KOPT-K1 (cell line): ENCODE data around the gene CLEC18C.
"Not testable (repeated sequence)": the region's sequence is repeated elsewhere in the genome, so short reads cannot be mapped to it uniquely, and the experiment has no call there.

ENCODE experiments used
- H3K27ac ChIP-seq: fragments of 200-600 bp; sonication (generic); 2 replicates; pipeline ENCODE4 v1.5.1; 2016; ENCODE audit warnings: antibody characterized with exemption, mild to moderate bottlenecking, low read depth, low read length; ENCODE audit not compliant: poor library complexity, severe bottlenecking
- H3K36me3 ChIP-seq: fragments of 200-600 bp; sonication (generic); 2 replicates; pipeline ENCODE4 v1.5.1; 2017; ENCODE audit warnings: antibody characterized with exemption, mild to moderate bottlenecking, low read length, moderate library complexity; ENCODE audit not compliant: insufficient read depth
- H3K9me3 ChIP-seq: fragments of 200-600 bp; sonication (generic); 2 replicates; pipeline ENCODE4 v1.5.1; 2017; ENCODE audit warnings: antibody characterized with exemption, low read length, mild to moderate bottlenecking; ENCODE audit not compliant: insufficient read depth, poor library complexity, severe bottlenecking

CLEC18C gene

DNA sequence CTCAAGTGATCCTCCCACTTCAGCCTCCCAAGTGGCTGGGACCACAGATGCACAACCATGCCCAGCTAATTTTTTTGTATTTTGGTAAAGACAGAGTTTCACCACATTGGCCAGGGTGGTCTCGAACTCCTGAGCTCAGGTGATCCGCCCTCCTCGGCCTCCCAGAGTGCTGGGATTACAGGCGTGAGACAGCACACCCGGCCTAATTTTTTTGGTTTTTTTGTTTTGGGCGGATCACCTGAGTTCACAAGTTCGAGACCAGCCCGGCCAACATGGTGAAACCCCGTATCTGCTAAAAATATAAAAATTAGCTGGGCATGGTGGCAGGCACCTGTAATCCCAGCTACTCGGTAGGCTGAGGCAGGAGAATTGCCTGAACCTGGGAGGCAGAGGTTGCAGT is 18.9 kb upstream of the CLEC18C start:
- not testable (repeated sequence) for H3K9me3 ChIP-seq, H3K27ac ChIP-seq
- H3K36me3 ChIP-seq = peaks cover 100% of the 10 kb centered on the region

DNA sequence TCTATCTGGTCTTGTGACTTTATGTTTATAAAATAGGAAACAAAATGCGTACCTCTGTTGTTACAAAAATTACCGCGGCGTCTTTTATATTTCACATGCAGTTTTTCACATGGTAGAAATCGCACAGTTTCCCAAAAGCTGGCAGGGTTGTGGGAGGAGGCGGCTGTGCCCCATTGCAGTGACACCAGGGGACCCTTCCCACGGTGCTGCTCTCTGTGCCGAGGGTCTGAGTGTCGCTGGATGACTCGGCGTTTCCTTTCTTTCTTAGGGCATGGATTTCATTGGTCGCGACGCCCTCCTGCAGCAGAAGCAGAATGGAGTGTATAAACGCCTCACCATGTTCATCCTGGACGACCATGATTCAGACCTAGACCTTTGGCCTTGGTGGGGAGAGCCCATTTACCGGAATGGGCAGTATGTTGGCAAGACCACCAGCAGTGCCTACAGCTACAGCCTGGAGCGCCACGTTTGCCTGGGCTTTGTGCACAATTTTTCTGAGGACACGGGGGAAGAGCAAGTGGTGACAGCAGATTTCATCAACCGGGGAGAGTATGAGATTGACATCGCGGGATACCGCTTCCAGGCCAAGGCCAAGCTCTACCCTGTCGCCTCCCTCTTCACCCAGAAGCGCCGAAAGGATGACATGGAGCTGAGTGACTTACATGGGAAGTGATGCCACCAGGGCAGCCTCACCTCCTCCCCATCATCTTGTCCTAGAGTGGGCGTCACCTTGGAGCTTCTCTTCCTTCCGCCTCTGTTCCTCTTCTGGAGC is 17.2 kb upstream of the CLEC18C start:
- H3K9me3 ChIP-seq = no peaks in the 10 kb centered on the region
- H3K36me3 ChIP-seq = peaks cover 100% of the 10 kb centered on the region
- no peak overlapping the region for H3K27ac ChIP-seq

DNA sequence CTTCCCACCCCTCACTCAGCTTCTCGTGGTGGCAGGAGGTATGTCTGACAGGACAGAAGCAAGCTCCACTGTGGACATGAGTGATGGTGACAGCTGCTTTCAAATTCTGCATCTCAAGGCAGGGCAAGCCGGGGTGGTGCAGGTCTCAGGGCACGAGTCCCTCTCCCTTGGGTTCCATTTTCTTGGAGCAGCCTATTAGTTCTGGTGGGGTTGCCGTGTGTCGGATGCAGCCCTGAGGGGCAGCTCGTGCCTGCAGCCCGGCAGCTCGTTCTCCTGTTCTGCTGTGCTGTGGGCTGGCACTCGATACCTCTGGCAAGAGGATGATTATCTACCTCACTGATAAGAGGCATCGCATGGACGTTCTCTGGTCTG is 16.5 kb upstream of the CLEC18C start:
- no peak overlapping the region for H3K27ac ChIP-seq
- H3K9me3 ChIP-seq = no peaks in the 10 kb centered on the region
- peaks cover 100% of the 10 kb centered on the region for H3K36me3 ChIP-seq

DNA sequence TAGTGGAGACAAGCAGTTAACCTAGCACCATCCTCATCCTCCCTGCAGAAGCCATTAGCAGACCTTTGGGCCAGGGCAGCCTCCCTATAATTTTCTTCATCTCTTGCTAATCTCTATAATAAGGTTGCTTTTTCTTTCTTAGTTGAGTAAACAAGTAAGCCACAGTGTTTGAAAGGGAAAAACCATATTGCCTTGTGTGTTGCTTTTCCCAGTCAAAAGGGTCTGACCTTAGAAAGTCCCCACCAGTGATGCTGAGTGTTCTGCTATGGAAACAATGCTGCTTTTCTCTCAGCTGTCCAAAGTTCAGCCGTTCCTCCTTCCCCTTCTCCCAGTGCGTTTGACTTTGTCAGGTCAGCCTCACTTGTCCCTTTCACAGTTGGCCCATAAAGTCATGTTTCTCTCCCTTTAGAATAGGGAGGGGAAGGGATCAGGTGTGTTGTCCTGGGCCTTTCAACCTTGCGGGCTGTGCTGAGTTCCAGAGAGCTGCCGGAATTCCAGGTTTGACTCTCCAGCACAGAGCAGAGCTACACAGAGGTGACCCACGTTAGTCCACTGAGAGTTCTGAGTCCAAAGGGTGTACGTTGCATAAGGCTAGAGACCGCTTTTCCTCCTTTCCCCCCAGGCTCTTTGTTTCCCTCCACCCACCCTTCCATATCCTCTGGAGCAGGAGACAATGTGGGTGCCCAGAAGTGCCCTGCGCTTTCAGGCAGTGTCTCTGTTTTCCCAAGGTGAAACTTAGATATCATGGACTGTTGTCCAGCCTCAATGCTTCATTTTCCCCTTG is 15.9 kb upstream of the CLEC18C start:
- no peaks in the 10 kb centered on the region for H3K9me3 ChIP-seq
- H3K27ac ChIP-seq = no peak overlapping the region
- H3K36me3 ChIP-seq = peaks cover 100% of the 10 kb centered on the region

DNA sequence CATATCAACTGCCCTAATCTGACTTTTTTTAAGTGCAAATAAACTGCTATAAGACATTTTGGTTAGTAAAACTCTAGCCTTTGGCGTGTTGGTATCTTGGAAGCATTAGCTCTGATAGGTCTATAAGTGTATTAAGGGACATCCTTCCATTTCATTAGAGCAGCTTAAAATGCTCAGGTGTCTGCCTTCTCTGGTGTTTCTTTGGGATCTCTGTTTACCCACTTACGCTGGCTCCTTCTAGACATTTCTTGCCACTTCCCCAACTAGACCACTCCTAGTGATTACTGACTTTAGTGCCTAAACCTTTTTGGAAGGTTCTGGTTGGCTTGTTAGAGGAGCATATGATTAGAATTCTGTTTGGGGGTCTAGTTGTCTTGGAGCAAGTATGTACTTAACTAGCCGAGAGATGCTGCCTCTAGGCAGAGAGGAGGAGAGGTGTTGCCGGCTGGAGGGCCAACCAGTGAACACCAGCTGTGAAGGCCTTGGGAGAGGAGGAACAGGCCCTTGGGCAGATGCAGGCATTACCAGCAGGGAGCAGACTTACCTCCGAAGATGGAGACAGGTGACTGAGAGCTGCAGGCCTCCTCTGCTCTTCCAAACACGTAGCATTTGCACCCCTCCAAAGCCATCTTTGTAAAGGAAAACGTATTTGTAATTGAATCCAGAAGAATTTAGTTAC is 15.2 kb upstream of the CLEC18C start:
- no peak overlapping the region for H3K27ac ChIP-seq
- peaks cover 96% of the 10 kb centered on the region for H3K36me3 ChIP-seq
- no peaks in the 10 kb centered on the region for H3K9me3 ChIP-seq

DNA sequence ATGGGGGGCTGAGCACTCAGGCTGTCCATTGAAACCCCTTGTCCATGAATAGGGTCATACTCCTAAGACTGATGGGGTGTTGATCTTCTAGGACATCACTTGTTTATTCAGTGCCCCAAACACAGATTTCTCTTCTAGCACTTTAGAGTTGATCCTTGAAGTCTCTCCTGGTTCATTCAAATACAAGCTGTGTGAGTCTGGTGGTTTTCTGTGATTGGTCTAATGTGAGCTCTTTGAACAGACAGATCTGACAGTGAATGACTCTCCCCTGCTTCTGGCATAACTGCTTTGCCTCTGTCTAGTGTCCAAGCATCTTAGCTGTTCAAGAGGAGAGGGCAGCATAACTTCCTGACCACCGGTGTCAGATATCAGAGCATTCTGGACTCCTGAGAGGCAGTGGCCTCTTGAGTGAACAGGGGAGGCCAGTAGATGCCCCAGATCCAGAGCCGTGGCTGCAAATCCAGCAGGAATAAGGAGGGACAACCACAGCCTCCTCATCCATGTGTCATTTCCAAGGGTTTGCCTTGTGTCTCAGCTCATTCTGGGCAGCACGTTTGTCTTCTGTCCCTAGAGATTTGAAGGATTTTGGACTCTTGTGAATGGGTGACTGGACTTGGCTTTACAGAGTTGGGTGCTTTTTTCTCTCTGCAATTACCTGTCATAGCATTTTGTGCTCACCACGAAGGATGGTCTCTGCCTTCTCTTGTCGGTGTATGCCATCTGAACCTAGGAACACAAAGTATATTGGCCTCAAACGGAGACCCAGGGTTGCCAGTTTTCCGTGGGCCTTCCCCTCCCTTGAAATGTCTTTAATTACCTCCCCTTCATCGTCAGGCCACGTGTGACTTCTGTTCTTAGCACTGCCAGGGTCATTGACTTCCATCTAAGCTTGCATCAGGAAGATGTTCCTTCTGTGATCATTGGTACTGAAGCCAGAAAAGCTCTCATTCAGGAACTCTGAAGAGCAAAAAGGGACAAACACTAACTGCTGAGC is 13.9 kb upstream of the CLEC18C start:
- no peaks in the 10 kb centered on the region for H3K9me3 ChIP-seq
- H3K36me3 ChIP-seq = peaks cover 83% of the 10 kb centered on the region
- H3K27ac ChIP-seq = no peak overlapping the region

DNA sequence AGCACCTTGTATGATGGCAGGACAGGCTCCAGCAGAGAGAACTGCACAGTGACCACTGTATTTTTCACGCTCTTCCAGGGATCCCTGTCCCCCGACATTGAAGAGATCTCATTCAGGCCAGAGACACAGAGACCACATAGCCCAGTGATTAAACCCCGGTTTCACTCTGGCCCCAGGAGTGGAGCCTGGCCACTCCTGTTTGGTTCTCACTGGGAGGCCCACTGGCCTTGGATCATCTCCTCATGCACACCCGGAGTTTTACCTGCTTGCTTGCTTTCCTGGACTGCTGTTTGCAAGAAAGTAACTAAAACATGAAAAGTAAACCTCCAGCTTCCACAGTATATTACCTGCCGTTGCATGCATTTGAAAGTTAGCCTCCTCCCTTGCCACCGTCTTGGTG is 13.2 kb upstream of the CLEC18C start:
- Histone ChIP-seq H3K36me3 (peaks cover 76% of the 10 kb centered on the region), H3K27ac (no peak overlapping the region), H3K9me3 (no peaks in the 10 kb centered on the region)

DNA sequence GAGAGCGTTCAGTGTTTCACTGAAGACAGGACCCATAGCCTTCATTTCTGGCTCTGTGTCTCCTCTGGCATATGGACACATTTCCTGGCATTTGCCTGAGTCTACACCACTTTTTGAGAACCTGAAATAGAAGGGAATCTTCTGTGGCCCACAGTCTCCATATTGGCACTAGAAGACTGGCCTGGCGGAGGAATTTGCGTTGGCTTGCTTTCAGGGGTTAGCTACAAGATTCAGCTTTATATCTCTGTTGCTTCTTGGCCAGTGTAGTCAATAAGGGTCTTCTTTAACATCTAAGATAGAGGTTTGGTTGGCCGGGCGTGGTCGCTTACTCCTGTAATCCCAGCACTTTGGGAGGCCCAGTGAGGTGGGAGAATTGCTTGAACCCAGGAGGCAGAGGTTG is 12.8 kb upstream of the CLEC18C start:
- Histone ChIP-seq H3K9me3 (no peaks in the 10 kb centered on the region), H3K27ac (no peak overlapping the region), H3K36me3 (peaks cover 72% of the 10 kb centered on the region)

DNA sequence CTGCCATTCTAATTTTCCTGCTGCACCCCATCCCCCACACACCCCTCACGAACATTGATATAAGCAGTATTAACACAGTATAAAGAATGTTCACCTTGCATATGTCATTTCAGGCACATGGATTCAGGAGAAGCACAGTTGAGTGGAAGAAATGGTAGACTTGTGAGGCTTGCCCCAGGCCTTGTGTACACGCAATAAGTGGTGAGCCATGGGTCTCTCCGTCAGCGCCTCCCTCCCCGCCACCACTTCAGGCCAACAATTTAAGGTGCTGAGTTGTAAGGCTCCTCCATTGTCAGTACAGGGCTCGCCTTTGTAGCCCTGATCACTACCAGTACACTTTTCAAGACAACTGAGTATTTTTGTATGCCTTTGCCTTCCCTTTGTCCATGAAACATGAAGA is 12.2 kb upstream of the CLEC18C start:
- Histone ChIP-seq H3K9me3 (no peaks in the 10 kb centered on the region), H3K27ac (no peak overlapping the region), H3K36me3 (peaks cover 66% of the 10 kb centered on the region)

DNA sequence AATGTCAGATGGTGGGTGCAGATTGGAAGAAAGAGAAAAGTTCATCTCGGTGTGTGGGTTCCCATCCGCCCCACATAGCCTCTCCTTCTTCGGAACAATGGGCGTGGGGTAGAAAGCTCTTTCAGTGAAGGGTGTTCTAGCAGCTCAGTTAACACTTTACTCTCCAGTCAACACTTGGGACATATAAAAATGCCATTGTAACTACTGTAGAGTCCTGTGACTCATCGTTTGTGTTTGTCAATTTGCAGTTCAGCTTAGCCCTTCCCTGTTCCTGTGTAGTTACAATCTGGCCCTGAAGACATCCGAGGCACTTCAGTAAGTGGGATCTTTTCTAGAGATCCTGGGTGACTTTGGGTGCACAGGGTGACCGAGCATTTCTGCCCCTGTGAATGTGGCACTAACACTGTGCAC is 11.5 kb upstream of the CLEC18C start:
- H3K27ac ChIP-seq = no peak overlapping the region
- H3K9me3 ChIP-seq = no peaks in the 10 kb centered on the region
- H3K36me3 ChIP-seq = peaks cover 59% of the 10 kb centered on the region

DNA sequence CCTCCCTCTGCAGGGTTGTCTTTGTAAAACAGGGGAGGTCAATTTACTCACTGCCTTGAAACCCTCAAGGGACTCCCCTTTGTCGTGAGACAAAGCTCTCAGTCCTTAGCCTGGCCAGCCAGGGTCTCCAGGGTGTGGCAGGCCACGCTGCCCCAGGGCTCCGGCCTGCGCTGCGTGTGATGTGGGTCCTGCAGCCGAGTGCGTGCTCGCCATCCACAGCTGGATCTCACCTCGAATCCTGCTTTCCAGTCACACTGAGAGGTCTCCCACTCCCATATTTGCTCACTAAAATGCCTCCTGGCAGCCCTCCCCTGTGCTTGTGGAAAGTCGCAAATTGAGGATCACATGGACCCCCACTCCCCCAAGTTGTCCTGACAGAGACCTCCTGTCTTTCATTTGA is 10.0 kb upstream of the CLEC18C start:
- peaks cover 44% of the 10 kb centered on the region for H3K36me3 ChIP-seq

DNA sequence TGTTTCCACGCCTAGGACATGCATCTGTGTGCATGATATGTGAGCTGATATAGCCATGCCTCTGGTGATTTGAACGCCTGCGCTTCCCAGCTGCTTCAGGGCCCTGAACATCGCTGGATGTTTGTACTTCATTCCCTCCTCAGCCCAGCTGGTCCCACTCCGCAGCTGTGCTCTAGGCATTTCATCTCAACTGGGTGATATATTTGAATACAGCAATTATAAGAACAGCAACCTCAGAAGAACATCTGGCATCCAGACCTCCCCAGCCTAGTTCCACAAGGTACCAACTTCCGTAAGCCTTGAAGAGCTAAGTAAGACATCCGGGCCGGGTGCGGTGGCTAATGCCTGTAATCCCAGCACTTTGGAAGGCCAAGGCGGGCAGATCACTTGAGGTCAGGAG is 6.9 kb upstream of the CLEC18C start:
- H3K9me3 ChIP-seq, H3K27ac ChIP-seq: not testable (repeated sequence)
- peaks cover 13% of the 10 kb centered on the region for H3K36me3 ChIP-seq

More for the DNA sequence above, 10.0 kb upstream of the CLEC18C start:
- H3K9me3 ChIP-seq = no peaks in the 10 kb centered on the region
- H3K27ac ChIP-seq = no peak overlapping the region

DNA sequence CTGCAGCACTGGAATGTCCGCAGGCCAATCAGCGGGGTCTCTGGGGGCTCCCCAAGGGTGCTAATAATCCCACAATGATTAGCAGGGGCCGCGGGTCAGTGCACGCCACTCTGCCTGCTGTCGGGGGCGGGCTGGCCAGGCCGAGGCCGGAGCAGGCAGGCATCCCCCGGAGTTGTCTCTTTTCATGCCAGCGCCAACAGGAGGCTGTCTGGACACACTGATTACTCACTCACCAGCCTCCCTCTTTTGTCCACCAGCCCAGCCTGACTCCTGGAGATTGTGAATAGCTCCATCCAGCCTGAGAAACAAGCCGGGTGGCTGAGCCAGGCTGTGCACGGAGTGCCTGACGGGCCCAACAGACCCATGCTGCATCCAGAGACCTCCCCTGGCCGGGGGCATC is 329 bp downstream of the CLEC18C start:
- not testable (repeated sequence) for H3K36me3 ChIP-seq, H3K9me3 ChIP-seq

DNA sequence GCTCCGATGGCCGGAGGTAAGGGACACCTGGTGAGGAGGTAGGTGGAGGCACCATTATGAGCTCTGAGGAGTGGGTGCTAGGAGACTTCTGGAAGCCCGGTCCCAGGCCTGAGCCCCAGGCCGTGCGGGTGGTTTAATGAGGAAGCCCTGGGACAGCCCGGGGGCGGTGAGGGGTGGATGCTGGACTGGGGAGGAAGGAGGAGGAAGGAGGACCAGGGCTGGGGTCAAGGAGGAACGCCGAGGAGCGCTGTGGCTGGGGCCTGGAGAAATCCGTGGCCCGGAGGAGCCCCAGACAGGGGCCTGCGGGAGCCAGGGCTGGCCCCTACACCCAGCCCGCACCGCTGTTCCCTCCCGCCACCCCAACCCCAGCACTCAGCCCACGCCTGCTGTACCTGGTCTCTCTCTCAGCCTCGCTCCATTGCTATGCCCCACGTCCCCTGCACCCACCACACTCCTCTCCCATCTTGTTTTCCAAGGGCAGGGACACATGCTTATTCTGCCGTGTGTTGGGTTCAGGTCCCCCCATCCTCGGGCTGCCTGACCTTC is 873 bp downstream of the CLEC18C start:
- not testable (repeated sequence) for H3K27ac ChIP-seq, H3K9me3 ChIP-seq, H3K36me3 ChIP-seq

More for the DNA sequence above, 329 bp downstream of the CLEC18C start:
- not testable (repeated sequence) for H3K27ac ChIP-seq
